ENCODE data around the gene PARVA.

The PARVA gene

GRCh38 chr11:12459374-12459773, 82.0 kb downstream of the PARVA start:
- H3K9me3 ChIP-seq, result no peaks in the 10 kb centered on the region
- H3K4me1 ChIP-seq (ENCODE audit: control insufficient read depth in 1 of 2, insufficient read depth in 1 of 2, low read depth in 1 of 2, low read length in 1 of 2), result no peaks in the 10 kb centered on the region
- H3K36me3 ChIP-seq, result no peaks in the 10 kb centered on the region
- no peaks in the 10 kb centered on the region for H3K27me3 ChIP-seq
- no peak for TF ChIP-seq CTCF (IDR thresholded peaks at IDR 0.05)
- no peak overlapping the region for H3K27ac ChIP-seq
- no peak overlapping the region for H3K4me3 ChIP-seq (ENCODE audit: low read depth in 1 of 2, low read length in 1 of 2)

- H3K36me3 ChIP-seq, result no peaks in the 10 kb centered on the region
- no peak overlapping the region for H3K27ac ChIP-seq
- no peaks in the 10 kb centered on the region for H3K27me3 ChIP-seq
- no peak overlapping the region for H3K4me3 ChIP-seq (ENCODE audit: low read depth in 1 of 2, low read length in 1 of 2)
- TF ChIP-seq CTCF (IDR thresholded peaks at IDR 0.05), result no peak
- H3K9me3 ChIP-seq, result no peaks in the 10 kb centered on the region
- H3K4me1 ChIP-seq (ENCODE audit: control insufficient read depth in 1 of 2, insufficient read depth in 1 of 2, low read depth in 1 of 2, low read length in 1 of 2), result no peaks in the 10 kb centered on the region
Observed at GRCh38 chr11:12459865-12460444, 82.6 kb downstream of the PARVA start.

- H3K36me3 ChIP-seq, result no peaks in the 10 kb centered on the region
- H3K27me3 ChIP-seq, result no peaks in the 10 kb centered on the region
- no peaks in the 10 kb centered on the region for H3K9me3 ChIP-seq
- H3K27ac ChIP-seq, result no peak overlapping the region
- TF ChIP-seq CTCF (IDR thresholded peaks at IDR 0.05), result no peak
- no peaks in the 10 kb centered on the region for H3K4me1 ChIP-seq (ENCODE audit: control insufficient read depth in 1 of 2, insufficient read depth in 1 of 2, low read depth in 1 of 2, low read length in 1 of 2)
- H3K4me3 ChIP-seq (ENCODE audit: low read depth in 1 of 2, low read length in 1 of 2), result no peak overlapping the region
Observed at GRCh38 chr11:12460466-12460865, 83.1 kb downstream of the PARVA start.

- H3K9me3 ChIP-seq, result no peaks in the 10 kb centered on the region
- H3K36me3 ChIP-seq, result no peaks in the 10 kb centered on the region
- no peak overlapping the region for H3K4me3 ChIP-seq (ENCODE audit: low read depth in 1 of 2, low read length in 1 of 2)
- no peak overlapping the region for H3K27ac ChIP-seq
- TF ChIP-seq CTCF (IDR thresholded peaks at IDR 0.05), result no peak
- no peaks in the 10 kb centered on the region for H3K27me3 ChIP-seq
- no peaks in the 10 kb centered on the region for H3K4me1 ChIP-seq (ENCODE audit: control insufficient read depth in 1 of 2, insufficient read depth in 1 of 2, low read depth in 1 of 2, low read length in 1 of 2)
Observed at GRCh38 chr11:12461516-12461915, 84.1 kb downstream of the PARVA start.

- H3K4me1 ChIP-seq (ENCODE audit: control insufficient read depth in 1 of 2, insufficient read depth in 1 of 2, low read depth in 1 of 2, low read length in 1 of 2), result no peaks in the 10 kb centered on the region
- H3K36me3 ChIP-seq, result no peaks in the 10 kb centered on the region
- H3K27me3 ChIP-seq, result no peaks in the 10 kb centered on the region
- no peaks in the 10 kb centered on the region for H3K9me3 ChIP-seq
- no peak overlapping the region for H3K4me3 ChIP-seq (ENCODE audit: low read depth in 1 of 2, low read length in 1 of 2)
- TF ChIP-seq CTCF (IDR thresholded peaks at IDR 0.05), result no peak
- no peak overlapping the region for H3K27ac ChIP-seq
Observed at GRCh38 chr11:12464303-12464702, 86.9 kb downstream of the PARVA start.

- no peak for TF ChIP-seq CTCF (IDR thresholded peaks at IDR 0.05)
Observed at GRCh38 chr11:12465332-12465731, 88.0 kb downstream of the PARVA start.

More at GRCh38 chr11:12465332-12465731, 88.0 kb downstream of the PARVA start:
- Histone ChIP-seq H3K36me3 (no peaks in the 10 kb centered on the region), H3K27me3 (no peaks in the 10 kb centered on the region), H3K4me1 (ENCODE audit: control insufficient read depth in 1 of 2, insufficient read depth in 1 of 2, low read depth in 1 of 2, low read length in 1 of 2) (no peaks in the 10 kb centered on the region), H3K4me3 (ENCODE audit: low read depth in 1 of 2, low read length in 1 of 2) (no peak overlapping the region), H3K27ac (no peak overlapping the region), H3K9me3 (no peaks in the 10 kb centered on the region)
